ENCODE results near the gene ERGIC1. TPM values are rescaled to one million over a fixed set of nuclear protein-coding genes. Genes with fewer than 3 reads are reported as not detected.
A peak's percentile ranks its signal among the peaks of the same experiment; 100 is the strongest.
"Not testable (repeated sequence)": the region's sequence is repeated elsewhere in the genome, so short reads cannot be mapped to it uniquely, and the experiment has no call there.

The ERGIC1 gene
- total RNA-seq, 1 donor from 2014 or later = 81.4 TPM

DNA sequence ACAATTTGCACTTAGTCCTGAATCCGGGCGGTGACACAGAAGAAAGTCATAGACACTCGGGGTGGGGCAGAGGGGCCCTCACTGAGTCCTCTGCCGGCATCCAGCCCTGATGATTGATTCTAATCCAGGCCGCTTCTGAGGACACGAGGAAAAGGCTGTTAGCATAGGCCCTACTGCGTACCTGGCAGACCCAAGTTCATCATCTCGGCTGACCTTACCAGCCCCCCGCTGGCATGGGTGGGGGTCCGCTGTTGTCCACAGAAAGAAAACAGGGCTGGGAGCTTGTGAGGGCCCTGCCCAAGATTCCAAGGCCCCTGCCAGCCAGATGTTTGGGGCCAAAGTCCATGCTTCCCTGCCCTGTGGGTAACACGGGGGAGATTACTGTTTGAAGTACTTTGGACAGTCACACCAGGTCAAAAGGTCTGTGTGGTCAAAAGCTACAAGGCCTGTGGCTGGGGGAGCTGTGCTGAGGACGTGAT is 24.5 kb downstream of the ERGIC1 start:
- intact Hi-C loops (cut with micrococcal nuclease) = no loop called here
- DNase-seq = no peak
- ATAC-seq = no peak

GRCh38 chr5:172858990-172859811 is 25.1 kb downstream of the ERGIC1 start:
- intact Hi-C loops (cut with micrococcal nuclease) = no loop called here
- DNase-seq = peak; percentile 88
- ATAC-seq = peak; percentile 58

- intact Hi-C loops (cut with micrococcal nuclease) = no loop called here
Measured at GRCh38 chr5:172859966-172860365, 25.9 kb downstream of the ERGIC1 start.

GRCh38 chr5:172860520-172861443 is 26.7 kb downstream of the ERGIC1 start:
- intact Hi-C loops (cut with micrococcal nuclease) = no loop called here
- ATAC-seq = peak; percentile 88
- peak; percentile 94 for DNase-seq

More at GRCh38 chr5:172859966-172860365, 25.9 kb downstream of the ERGIC1 start:
- ATAC-seq (no peak), DNase-seq (no peak)

- DNase-seq = no peak
- intact Hi-C loops (cut with micrococcal nuclease) = no loop called here
- no peak for ATAC-seq
Measured at GRCh38 chr5:172861461-172861860, 27.4 kb downstream of the ERGIC1 start.

GRCh38 chr5:172862165-172862801 is 28.2 kb downstream of the ERGIC1 start:
- intact Hi-C loops (cut with micrococcal nuclease) = no loop called here
- DNase-seq (no peak), ATAC-seq (no peak)

DNA sequence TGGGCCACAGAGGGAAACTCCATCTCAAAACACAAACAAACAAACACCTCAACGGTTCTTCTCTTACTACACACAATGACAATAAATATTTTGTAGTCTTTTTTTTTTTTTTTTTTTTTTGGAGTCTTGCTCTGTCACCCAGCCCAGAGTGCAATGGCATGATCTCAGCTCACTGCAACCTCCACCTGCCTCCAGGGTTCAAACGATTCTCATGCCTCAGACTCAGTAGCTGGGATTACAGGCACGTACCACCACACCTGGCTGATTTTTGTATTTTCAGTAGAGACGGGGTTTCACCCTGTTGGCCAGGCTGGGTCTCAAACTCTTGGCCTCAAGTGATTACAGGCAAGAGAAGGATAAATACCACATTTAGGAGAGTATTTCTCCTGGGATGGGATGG is 30.1 kb downstream of the ERGIC1 start:
- intact Hi-C loops (cut with micrococcal nuclease); DNase-seq; ATAC-seq: not testable (repeated sequence)

- ATAC-seq = no peak
- intact Hi-C loops (cut with micrococcal nuclease) = no loop called here
- no peak for DNase-seq
Measured at GRCh38 chr5:172864747-172865146, 30.7 kb downstream of the ERGIC1 start.

DNA sequence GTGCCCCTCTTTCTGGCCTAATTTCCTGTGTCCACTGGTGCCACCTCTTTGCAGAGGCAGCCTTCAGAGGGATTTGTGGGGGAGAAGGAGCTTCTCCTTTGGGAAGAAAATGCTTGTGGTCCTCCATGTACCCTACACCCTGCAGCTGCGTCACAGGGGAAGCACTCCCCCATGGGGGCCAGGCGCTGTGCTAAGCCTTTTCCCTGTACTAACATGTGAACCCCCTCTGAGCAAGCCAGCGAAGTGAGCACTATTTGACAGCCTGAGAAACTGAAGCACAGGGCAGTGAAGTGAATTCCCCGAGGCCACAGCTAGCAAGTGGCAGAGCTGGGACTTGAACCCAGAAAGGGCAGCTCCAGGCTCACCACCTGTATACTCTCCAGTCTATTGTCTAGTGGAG is 32.3 kb downstream of the ERGIC1 start:
- ATAC-seq = no peak
- intact Hi-C loops (cut with micrococcal nuclease) = no loop called here
- no peak for DNase-seq

DNA sequence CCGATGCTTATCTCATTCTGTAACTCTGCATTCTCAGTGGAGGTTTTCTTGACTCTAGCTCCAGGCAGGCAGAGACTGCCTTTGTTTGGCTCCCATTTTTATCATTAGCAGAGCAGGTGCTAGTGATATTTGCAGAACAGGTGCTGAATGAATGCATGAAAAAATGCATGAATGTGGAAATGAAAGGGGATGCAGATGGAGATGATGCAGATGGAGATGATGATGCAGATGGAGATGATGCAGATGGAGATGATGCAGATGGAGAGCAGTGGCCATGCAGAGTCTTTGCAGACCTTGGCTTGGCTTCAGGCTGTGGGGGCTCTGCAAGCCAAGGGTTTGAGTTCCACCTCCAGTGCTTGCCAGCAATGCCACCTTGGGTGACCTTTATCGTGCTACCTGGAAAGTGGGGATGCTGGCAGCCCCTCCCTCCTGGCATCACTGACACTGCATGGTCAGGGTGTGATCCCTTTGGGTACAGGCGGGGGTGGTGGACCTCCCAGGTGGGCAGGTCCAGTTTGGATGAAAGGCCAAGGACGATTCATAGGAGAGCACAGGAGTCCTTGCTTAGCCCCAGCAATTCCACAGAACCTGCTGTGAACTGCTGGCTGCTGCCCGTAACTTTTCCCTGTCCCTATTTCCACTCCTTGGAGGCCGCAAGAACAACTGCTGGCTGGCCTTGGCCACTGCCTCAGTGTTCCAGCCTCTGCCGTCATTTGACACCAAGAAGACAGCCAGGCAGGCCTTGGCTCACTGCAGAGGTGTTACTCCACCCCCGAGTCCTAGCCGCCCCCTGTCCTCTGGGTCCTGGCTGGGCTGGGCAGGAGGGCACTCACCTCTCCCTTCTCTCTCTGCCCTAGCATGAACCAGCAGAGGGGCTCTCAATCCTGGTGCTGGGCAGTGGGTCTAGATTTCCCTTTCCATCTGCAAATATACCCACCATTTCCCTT is 33.0 kb downstream of the ERGIC1 start:
- intact Hi-C loops (cut with micrococcal nuclease) = no loop called here
- peak; percentile 89 for DNase-seq
- peak; percentile 71 for ATAC-seq

- ATAC-seq (no peak), DNase-seq (no peak)
- intact Hi-C loops (cut with micrococcal nuclease) = no loop called here
Measured at GRCh38 chr5:172867761-172868435, 33.8 kb downstream of the ERGIC1 start.

GRCh38 chr5:172868436-172868923 is 34.4 kb downstream of the ERGIC1 start:
- intact Hi-C loops (cut with micrococcal nuclease) = no loop called here
- ATAC-seq = no peak
- no peak for DNase-seq

DNA sequence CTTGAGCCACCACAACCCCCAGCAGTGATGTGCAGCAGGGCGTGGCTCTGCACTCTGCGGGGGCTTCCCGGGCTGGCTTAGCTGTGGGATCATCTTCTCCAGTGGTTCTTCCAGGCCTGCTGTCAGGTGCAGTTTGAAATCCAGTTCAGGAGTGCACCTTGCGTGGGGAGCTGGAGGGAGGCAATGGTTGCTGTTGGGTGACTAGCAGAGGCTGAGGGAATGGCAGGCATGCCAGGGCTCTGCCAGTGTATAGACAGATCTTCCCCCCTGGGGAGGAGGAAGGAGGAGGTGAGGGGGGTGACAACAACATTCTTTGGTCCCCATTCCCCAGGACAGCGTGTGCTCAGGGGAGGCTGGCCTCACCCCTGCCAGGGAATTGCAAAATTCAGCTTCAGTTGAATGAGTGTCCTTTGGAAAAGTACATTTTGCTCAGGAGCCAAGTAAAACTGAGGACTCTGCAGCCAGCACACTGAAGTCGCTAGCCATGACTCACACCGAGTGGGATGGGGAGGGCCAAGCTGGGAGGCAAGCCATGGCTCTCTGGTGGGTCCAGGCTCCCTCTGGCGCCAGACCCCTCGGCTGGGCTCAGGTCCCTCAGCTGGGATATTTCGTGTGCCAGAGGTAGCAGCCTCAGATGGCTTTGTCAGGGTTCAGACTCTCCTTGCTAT is 35.0 kb downstream of the ERGIC1 start:
- intact Hi-C loops (cut with micrococcal nuclease) = no loop called here
- ATAC-seq = peak; percentile 71

DNA sequence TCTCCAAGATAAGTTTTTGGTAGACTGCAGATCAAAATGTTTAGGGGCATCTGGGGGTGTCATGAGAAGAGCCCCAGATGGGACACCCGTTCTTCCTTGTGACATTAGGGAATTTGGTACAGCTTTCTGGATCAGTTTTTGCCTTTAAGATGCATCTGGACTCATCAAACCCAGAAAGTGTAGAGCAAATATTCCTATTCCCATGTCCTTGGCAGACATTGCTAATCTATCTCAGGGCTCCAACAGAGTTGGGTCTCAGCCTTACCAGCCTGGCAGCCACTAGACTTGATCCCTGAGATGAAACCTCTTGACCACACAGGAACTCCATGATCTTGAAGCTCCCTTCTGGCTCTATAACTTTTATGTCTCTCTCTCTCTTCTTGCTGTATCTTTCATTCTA is 35.6 kb downstream of the ERGIC1 start:
- intact Hi-C loops (cut with micrococcal nuclease) = no loop called here
- DNase-seq (no peak), ATAC-seq (no peak)

More for the DNA sequence above, 35.0 kb downstream of the ERGIC1 start:
- peak; percentile 87 for DNase-seq

DNA sequence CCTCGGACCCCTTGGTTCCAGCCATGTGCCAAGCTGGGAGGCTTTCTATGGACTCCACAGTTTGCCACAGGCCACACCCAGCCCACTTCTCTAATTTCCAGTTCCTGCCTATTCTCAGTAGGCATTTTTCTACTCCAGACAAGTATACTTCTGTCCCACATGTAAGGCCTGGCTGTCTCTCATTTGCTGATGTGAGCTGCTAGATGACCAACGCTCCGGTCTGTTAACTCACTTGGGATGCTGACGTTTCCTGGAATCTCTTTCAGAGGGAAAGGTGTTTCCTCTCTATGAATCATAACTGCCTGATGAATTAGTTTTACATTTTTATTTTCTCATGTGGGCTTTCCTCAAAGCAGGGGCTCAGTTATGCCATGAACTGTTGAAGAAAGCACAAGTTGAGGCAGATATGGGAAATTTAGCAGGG is 36.3 kb downstream of the ERGIC1 start:
- intact Hi-C loops (cut with micrococcal nuclease) = no loop called here
- no peak for DNase-seq
- ATAC-seq = peak; percentile 21

GRCh38 chr5:172870715-172871461 is 36.8 kb downstream of the ERGIC1 start:
- intact Hi-C loops (cut with micrococcal nuclease) = no loop called here
- no peak for ATAC-seq
- no peak for DNase-seq

Data from left ventricle myocardium superior (tissue), 1 donor.